COR-L47 (cell line): Measurements from ENCODE around the gene C1QTNF5.

ENCODE experiments used
- DNase-seq: peaks from one replicate; lab custom pipeline; 2025; lab: John Stamatoyannopoulos, UW

C1QTNF5 gene

GRCh38 chr11:119373059-119373920, 32.6 kb upstream of the C1QTNF5 start:
- DNase-seq: no peak

DNA sequence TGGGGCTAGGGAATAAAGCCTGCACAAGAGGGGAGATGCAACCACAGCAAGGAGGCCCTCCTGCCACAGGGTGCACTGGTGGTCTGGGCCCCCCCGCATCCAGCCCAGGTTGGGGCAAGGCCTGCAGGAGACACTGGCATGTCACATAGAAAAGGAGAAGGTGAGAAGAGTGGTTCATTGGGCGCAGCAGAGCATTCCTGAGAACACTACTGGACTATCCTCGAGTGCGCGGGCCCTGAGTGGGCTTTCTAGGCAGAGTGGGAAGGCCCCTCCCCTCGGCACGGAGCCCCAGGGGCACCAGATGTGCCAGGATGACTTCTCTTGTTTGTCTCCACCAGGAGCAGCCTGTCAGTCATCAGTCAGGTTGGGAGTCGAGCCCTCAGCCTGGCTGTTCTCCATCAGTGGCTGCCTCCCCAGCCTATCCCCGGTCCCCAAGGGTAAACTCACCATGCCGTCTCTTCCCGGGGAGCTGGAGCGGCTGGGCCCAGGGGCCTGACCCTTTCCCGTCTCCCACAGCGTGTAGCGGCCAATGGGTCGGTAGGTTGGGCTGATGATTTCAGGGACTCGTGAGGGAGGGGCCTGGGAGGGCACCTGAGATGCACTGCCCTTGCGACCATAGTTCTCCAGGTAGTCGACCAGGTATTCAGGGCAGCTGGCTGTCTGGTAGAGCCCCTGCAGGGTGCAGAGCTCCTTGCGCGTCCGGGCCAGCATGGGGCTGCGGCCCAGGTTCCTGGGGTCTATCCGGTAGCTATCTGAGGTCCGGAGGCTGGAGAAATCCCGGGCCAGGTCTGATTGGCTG, 31.8 kb upstream of the C1QTNF5 start:
- no peak for DNase-seq

- peak; percentile 71 for DNase-seq
Observed at GRCh38 chr11:119371778-119372182, 31.1 kb upstream of the C1QTNF5 start.

DNA sequence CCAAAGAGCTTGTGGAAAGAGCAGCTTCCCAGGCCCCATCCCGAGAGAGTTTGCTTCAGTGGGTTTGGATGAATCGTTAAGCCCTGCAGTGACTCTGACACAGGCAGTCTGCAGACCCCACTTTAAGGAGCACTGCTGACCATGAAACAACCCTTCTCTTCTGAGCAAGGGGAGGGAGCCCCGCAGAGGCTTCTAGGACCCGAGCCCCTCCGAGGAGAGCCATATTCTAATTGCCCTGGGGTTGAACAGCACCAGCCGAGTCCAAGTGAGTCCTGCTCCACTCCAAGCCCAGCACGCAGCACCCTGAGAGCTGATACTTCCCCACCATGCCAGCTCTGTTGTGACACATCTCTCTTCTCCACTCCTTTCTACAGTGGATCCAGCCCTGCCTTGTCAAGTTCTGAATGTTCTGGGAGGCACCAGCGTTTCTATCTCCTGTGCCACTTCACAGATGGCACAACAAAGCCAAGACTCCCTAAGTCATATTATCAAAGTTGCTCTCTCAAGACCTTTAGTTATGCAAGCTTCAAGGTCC, 30.5 kb upstream of the C1QTNF5 start:
- no peak for DNase-seq

- DNase-seq: no peak
Observed at GRCh38 chr11:119370486-119371046, 29.9 kb upstream of the C1QTNF5 start.

- no peak for DNase-seq
Observed at GRCh38 chr11:119369132-119369925, 28.6 kb upstream of the C1QTNF5 start.

GRCh38 chr11:119368121-119369034, 27.7 kb upstream of the C1QTNF5 start:
- DNase-seq: peak; percentile 6

GRCh38 chr11:119367661-119368120, 27.0 kb upstream of the C1QTNF5 start:
- no peak for DNase-seq

DNA sequence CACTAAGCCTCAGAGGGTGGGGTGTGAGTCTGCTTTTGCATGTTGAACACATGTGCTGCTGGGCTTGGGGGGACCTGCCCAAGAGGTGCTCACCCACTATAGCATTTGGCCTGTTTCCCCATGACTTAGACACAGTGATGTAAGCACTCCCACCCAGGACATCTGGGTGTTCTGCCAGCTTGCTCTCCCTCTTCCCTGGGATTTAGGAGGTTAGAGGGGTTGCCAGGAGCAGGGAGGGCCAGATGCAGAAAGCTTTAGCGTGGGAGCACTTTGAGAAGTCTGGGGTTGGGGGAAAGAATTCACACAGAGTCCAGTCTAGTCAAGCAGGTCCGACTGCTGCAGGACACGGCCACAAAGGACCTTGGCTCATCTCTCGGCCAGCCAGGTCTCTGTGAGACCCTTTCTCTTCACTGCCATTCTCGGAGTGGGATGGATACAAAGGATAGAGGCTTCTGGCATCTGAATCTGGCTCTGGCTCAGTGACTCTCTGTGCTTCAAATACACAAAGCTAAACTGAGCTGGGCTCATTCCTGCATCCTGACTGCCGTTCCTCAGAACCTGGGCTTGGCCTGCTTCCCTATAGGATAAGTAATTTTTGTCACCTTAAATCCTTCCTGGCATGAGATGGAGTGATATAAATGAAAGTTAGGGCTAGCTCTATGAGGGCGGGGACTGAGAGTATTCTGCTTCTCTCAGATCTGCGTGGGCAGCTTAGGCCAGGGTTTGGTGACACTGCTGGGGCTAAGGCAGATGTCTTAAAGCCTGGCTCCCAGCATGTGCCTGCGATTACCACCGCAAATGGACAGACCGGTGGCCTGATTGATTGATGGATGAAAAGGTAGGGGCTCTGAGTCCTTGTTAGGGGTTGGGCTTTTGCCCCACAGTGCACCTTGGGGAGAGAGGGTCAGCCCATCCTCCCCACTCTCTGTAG, 26.3 kb upstream of the C1QTNF5 start:
- no peak for DNase-seq

DNA sequence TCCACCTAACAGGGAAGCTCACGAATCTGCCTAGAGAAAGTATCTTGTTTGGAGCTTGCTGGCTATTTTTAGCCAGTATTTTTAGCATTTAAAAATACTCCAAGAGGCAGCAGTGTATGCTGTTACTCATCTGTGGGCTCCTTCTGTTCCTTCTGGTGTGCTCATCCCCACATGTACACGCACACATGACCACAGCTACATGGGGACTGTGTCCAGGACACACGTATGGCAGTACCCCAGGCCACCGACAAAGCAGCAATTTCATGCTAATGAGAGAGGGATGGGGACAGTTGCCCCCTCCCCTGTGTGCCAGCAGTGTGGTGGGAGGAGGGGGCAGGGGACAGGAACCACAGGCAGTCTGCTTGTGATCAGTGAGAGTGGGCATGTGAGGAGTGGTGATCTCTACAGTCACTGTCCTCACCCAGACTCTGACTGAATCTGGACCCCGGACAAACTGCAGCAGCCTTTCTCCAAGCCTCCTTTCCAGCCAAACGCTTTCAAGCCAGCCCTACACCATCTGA, 24.4 kb upstream of the C1QTNF5 start:
- no peak for DNase-seq

DNA sequence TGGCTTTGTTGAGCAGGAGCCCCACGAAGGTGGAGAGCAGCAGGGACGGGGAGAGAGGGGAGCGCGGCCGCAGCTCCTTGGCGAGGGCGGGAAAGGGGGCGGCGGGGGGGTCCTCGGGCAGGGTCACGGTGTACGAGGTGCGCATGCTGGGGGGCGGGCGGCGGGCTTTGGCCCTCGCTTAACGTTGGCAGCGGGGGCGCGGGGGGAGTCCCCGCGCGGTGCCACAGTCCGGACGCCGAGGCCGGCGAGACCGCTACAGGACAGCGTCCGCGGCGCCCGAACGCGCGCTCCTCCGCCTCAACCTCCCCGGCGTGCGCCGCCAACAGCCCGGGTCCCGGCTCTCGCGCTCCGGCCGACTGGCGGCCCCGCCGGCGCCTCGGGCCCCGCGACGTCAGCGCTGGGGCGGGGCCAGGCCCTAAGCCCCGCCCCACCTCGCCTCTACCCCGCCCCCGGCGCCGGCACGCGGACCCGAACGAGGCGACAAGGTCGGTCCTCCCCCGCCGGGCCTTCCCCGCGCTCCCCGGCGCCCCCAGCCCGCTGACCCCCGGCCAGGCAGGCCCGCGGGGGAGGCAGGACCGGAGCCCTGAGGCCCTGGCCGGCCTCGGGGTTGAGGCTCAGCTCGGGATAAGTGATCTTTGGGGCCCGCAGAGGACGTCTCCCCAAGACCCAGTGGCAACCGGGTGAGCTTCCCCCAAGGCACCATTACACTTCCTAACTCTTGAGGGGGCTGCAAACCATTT, 23.3 kb upstream of the C1QTNF5 start:
- no peak for DNase-seq

DNA sequence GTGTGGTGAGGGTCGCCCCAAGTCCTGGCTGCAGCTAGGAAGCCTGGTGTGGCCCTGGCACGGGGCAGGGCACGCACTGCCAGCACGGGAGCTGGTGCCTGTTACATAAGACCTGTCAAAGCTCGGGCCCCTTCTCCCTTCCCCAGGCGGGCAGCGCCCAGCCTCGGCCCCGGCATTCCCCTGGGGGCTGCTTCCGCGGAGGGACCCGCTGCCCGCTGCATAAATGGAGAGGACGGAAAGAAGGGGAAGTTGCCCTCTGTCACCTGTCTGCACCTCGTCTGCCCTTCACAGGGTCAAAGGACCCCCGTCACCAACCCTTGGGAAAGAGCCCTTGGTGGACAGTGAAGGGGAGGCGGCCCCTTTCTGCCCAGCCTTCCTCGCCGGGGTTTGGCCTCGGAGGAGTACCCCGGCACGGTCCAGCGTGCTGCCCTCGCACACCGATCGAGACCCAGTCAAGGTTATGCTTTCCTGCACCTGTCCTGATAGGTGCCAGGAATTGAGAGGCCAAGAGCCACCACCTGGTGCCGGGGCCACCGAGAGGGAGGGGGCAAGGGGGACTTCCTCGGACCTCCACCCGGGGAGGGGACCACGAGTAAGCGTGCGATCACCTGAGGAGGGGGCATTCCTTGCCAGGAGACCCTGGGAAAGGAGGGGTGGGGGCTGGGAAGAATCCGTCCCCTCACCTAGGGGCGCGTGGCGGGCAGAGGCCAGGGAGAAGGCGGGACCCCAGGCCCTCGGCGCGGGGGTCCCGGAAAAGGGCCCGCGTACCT, 22.6 kb upstream of the C1QTNF5 start:
- no peak for DNase-seq

GRCh38 chr11:119362741-119363080, 22.0 kb upstream of the C1QTNF5 start:
- DNase-seq: no peak

DNA sequence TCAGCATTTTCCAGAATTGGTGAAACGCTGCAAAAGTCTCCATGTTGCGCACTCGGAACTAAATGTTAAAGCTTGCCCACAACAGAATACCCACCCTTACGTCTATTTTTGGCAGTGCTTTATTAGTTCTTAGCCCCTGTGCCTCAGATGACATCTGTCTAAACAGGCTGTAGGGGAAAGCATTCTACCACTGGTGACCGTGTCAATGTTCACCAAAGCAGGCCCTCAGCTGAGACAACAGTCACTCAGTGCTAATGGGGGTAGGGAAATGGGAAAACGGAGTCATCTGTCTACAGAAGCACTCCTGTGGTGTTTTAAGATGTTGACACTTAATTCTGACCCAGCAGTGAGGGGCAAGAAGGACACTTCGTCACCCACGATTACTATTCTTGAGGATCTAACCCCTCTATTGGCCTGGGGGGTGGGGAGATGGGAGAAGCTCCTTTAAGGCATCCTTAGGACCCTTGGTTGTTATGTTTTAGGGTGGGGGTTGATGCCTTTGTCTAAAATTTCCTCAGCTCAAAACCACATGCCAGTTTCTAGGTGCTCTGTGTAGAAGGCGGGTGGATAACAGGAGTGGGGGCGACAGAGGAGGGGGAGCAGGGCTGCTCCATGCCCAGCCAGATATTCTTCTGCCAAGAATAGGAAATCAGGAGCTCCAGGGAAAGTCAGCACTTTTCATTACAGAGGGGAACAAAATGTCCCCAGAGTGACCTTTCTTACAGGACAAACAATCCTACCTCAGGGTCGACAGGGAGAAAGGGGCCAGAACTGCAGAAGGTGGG, 21.4 kb upstream of the C1QTNF5 start:
- DNase-seq: no peak

- peak; percentile 36 for DNase-seq
Observed at GRCh38 chr11:119361056-119361787, 20.5 kb upstream of the C1QTNF5 start.
